AML-193 (cell line): ENCODE measurements around the gene SYT1.

ENCODE experiments used
- DNase-seq, 2 experiments: peaks; one replicate each; lab custom pipeline; 2025; lab: John Stamatoyannopoulos, UW

The SYT1 gene

DNA sequence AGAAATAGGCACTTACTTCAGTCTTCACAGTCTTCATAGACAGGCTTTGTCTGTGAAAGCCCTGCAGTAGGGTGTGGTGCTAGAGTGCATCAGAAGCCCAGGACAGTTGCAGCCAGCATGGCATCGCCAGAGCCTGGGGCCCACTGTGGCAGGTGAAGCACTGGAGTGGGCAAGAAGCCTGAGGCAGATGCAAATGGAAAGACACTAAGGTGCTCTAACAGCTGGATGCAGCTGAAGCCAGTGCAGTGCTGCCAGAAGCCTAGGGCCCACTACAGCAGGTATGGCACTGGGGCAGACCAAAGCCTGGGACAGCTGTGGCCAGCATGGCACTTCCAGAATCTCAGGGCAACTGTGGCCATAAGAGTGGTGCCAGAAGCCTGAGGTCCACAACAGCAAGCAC lies 358.6 kb downstream of the SYT1 start:
- no peak for DNase-seq

GRCh38 chr12:79223761-79224160 lies 359.2 kb downstream of the SYT1 start:
- DNase-seq, result no peak

DNA sequence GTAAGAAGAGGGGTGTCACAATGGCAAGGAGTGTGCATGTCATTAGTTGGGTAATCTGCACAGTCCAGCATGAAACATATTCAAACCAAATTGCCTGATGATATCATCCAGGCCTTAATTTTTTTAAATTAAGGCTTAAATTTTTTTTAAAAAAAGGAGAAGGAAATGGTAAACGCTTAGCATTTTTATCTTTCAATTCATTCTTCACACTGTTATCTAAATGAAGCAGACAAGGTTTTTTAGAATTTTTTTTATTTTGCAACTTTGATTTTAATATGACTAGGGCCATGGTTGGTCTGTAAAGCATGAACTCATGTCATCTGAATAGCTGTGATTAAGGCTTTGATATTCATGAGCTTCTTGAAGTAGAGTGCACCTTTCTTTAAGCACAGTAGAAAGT lies 362.5 kb downstream of the SYT1 start:
- DNase-seq, result no peak

DNA sequence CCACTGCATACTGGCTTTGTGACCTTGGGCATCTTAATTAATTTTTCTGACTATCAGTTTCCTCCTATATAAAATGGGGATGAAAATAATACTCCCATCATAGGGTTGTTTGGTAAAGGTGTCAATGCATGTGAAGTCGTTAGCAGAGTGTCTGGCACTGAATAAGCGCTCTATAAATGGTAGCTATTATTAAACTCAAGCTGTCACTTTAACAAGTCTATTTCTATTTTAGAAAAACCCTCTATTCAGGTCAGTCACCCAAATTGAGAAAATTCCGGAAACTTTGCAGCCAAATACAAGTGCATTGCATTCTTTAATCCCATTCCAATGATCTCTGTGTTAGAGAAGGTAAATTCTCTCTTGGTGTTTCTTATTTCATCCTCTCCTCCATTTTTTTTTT lies 363.1 kb downstream of the SYT1 start:
- no peak for DNase-seq

- DNase-seq, result no peak
Measured at GRCh38 chr12:79233341-79233781, 368.8 kb downstream of the SYT1 start.

GRCh38 chr12:79236920-79237319 lies 372.3 kb downstream of the SYT1 start:
- DNase-seq, result no peak

- DNase-seq, result no peak
Measured at GRCh38 chr12:79238246-79238645, 373.7 kb downstream of the SYT1 start.

DNA sequence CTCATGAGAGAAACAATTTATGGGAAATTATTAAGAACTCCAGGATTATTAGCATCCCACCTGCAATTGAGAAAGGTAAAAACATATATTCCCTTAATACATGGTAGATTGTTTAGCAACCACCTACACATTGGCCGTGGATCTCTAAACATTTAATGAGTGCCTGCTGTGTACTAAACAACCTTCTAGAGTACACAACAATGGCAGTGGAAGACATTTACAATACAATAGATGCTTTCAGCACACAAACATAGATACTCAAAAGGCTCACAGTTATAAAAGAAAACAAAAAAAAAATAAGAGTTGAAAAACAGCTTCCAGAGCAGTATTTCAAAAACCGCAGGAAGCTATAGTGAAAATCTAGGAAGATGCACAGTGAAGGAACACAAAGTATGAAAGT lies 382.9 kb downstream of the SYT1 start:
- no peak for DNase-seq

GRCh38 chr12:79250186-79250585 lies 385.6 kb downstream of the SYT1 start:
- DNase-seq, result no peak

DNA sequence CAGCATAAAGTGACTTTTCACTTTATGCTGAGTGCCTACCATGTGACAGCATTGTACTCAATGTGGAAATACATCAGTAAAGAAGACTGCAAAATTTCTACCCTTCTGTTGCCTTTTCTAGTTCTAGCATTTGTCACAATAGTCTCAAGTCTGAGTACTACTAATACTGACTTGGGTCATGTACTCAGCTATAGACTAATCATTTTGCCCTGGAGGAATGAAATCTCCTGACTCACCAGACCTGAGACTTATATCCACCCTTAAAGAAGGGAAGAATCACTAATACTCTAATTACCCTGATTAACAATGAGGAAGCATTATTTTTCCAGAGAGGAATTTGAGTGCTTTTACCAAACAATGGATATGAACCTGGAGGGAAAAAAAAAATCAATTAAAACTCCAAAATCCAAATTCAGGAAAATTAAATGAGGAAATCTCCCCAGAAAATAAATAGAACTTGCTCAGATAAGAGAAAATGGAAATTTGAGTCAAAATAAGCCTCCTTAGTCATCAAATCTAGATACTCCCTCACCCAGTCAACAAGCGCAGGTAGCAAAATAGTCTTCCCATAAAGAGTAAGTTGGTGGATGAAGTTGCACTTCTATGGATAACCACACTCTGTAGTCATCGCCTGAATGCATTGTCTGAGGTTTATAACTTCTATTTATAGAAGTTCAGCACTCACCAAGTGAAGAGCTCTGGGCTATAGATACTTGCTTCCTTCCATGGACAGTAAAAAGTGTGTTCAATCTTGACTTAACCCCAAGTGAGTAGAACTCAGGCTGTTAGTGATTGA lies 386.6 kb downstream of the SYT1 start:
- no peak for DNase-seq

GRCh38 chr12:79252358-79253075 lies 387.9 kb downstream of the SYT1 start:
- DNase-seq, result no peak

- no peak for DNase-seq
Measured at GRCh38 chr12:79255288-79255687, 390.7 kb downstream of the SYT1 start.

DNA sequence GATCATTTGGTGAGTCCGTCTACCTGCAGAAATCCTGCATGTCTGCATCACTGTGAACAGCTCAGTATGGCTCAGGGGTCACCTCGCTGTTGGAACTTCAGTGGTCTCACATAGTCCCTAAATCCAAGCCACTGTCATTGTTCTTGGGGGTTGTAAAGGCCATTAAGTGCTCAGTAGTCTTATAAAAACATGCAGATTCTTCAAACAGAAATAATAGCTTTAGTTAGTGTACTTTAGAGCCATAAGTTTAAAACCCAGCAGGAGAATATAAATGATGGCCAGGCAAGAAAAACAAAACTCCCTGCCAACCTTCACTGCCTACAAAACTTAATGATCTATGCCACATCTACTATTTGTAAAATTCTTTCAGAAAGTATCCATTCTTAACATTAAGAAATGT lies 396.3 kb downstream of the SYT1 start:
- DNase-seq, result no peak

GRCh38 chr12:79262938-79263337 lies 398.4 kb downstream of the SYT1 start:
- no peak for DNase-seq

DNA sequence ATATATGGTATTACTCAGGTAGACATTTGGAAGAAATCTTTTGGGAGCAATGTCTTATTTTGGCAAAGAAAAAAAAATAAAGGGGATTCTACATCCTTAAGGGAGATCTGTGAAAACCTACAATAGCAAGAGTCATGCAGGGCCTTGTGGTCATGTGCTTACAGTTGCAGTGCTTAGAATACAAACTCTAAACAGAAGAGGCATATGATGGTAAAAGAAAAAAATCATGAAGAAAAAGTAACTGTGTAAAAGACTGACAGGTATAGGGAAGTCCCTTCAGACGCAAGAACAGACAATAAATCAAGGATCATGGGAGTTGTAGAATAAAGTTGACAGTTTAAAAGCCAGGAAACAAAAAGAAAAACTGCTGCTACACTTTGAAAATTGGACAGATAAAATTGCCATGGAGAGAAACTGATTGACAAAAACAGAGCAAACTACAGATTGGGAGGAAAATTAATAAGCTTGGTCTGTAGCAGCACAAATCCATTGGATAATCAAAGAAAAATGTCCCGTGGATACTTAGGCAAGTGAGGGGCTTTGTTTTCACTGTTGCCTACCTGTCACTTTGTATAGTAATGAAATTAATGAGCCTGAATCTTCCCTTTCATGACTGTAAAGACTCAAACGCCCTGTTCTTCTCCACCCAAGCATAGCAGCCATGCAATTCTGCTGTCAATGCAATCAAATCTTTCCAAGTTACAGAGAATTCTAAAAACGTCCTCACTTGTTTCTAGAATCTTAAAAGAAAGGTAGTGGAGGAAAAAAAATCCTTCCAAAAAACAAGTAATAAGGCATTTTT lies 402.0 kb downstream of the SYT1 start:
- no peak for DNase-seq

DNA sequence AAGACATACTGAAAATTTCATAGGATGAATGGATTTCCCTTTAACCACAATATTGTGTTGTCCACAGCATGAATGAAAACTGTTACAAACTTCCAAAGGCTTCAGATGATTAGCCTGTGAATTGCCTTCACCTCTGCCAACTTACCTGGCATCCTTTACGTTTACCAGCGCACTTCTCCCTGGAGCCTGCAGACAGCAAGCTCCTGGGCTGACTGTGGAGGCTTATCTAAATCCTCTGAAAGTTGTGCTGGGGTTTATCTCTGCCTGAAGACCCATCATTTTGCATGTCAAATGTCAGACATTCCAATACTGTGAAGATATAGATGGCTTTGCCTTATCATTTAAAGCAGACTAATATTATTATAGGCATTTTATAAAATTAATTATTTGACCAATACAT lies 403.0 kb downstream of the SYT1 start:
- no peak for DNase-seq

DNA sequence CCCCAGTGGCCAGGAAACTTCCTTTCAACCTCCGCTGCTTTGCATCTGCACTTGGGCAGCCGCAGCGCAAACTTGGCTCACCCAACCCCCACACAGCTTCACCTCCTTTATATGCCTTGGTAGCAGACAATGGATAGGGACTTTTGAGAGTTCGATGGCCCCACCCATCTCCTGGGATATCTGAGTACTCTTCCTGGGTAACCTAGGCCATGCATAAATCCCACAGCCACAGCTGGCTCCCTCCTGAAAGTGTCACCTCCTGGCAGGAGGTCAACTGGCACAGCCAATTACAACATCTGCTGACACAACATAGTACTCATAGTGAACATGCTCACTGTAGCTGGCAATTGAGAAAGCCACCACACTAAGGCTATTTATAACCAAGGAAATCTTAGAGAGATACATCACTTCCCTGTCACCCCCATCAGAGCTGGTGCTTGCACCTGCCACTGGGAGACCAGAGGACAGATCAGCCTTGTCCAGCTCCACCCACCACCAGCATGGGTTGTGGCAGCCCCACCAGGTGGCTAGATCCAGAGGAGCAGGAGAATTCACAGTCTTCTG lies 410.0 kb downstream of the SYT1 start:
- DNase-seq, result no peak

GRCh38 chr12:79275631-79276030 lies 411.1 kb downstream of the SYT1 start:
- DNase-seq, result no peak

DNA sequence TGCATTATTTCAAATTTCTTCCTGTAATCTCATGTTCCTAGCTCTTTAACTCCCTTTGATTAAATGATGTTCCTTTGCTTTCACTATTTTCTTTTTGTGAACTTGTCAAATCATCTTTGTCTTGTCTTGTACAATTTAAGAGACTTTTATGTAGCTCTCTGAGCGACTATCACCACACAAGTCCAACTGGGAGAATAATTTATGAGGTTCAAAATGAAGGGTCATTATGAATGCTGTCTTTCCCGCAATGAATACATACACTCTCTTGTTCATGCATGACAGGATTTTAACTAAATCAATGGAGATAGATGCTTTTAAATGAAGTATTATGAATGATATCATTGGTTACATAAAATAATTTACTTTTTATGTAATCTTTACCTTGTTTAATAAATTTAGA lies 418.8 kb downstream of the SYT1 start:
- no peak for DNase-seq

GRCh38 chr12:79288911-79289310 lies 424.3 kb downstream of the SYT1 start:
- DNase-seq, result no peak

- DNase-seq, result no peak
Measured at GRCh38 chr12:79291711-79292110, 427.1 kb downstream of the SYT1 start.

- DNase-seq, result no peak
Measured at GRCh38 chr12:79294590-79294989, 430.0 kb downstream of the SYT1 start.
